Central memory CD4-positive, alpha-beta T cell (primary cell): Measurements from ENCODE around the gene HTR2A.
"Not testable (repeated sequence)": the region's sequence is repeated elsewhere in the genome, so short reads cannot be mapped to it uniquely, and the experiment has no call there.

ENCODE experiments used
- DNase-seq: peaks from one replicate; pipeline ENCODE4 v3.0.0; 2022

The HTR2A gene

DNA sequence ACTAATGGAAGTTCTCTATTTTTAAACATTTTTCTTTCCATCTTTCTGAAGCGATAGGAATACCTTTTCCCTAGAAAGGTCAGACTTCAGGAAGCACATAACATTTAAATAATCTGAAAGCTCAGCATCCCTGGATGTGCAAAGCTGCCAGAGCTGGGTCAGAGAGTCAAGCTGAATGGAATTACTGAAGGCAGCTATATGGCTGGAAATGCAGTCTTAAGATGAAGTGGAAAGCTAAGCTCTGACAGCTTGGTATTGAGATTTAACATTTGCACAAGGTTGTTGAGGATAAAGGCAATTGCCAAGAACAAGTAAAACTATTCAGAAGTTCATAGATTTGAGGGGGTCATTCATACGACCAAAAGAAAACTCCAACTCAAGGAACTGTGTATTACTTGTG, 28.8 kb downstream of the HTR2A start:
- no peak for DNase-seq

DNA sequence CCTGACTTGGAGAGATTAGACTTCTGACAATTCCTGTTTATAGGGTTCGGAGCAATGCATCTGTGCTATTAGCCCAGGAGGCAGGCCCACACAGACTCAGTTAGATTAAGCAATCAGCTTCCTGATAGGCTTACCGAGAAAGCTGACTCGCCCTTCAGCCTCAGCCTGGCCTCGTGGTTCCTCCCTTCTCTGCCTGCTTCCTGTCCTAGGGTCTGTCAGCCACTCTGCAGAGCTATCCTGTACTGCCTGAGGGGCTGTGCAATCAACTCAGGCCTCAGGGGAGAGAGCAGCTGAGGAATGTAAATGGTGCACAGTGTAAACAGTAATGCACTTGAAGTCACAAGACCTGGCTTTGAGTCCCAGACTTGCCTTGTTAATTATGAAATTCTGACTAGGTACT, 30.7 kb downstream of the HTR2A start:
- no peak for DNase-seq

DNA sequence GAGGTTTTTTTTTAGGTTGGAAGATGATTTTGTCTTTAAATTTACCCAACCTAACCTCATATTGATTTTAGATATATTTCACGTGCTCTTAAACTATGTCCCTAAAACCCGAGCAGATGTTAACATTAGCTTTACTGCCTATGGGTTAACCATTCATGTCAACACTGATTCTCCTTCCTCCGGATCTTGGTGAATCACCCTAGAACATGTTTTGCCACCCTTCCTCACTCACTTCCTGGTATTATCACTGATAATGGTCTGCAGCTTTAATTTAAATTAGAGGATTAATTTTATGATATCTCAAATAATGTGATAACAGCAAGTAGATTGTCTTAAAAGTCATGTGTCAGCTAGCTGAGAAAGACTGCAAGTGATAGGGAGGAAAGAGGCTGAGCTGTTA, 31.9 kb downstream of the HTR2A start:
- DNase-seq = no peak

DNA sequence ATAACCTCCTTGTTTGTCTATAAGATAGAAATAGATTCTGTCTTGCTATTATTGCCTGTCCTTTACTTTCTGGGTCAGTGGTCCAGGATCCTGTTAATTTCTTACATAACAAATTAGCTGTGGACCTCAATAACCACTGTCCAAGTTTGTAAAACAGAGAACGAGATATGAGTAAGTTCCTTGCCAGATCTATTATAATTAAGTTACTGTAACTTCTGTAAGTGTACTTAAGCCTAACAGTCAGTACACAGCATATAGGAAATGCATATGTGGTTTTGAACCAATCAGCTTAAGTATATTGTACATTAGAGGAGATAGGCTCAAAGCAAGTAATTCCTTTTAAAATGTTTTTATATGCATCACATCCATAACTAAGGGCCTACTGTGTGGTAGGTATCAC, 34.9 kb downstream of the HTR2A start:
- DNase-seq = no peak

DNA sequence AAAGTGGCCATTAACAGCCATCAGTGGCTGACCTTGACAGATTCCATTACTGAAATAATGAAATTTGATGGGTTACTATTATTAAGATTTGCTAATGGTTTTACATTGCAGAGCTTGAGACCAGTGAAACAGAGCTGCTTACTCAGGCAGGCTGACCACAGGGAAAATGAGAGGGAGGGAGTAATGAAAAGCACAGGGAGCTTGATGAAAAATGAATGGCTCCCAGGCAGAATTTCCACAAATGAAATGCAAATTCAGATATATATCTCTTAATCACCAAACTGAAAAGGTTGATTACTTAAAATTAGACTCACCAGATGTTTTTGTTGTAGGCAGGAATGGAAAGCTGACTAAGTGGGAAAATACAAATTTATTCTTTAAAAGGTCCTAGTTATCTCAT, 36.1 kb downstream of the HTR2A start:
- no peak for DNase-seq

DNA sequence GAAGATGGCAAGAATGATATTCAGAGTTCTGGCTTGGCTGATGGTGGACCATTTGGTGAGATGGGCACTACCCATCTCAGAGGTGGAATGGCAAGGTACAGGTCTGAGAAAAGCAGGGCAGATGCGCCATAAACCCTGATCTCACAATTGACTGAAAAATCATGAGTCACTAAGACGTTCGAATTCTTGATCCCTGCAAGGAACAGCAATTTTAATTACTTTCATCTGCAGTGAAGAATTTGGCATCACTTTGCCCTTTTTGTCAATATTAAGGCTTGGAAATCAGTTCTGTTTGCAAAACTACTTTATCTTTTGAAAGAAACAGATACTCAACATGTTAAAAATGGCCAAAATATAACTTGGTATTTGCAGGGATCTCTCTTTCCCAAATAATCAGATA, 38.1 kb downstream of the HTR2A start:
- no peak for DNase-seq

DNA sequence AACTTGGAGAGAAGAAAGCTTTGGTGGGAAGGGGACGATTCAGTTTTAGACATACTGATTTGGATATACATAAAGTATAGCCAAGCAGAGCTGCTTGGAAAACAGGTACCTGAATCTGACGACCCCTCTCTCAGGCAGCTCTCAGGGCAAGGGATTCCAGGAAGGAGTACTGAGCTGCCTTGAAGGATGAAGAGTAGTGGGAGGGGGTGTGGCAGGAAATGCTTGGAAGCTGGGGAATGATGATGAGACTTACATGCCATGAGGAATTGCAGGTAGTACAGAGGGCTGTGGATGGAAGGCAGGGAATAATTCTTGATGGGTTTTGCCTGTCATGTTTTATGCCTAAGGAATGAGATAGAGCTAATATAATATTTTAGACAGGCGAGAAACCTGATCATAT, 38.7 kb downstream of the HTR2A start:
- no peak for DNase-seq

DNA sequence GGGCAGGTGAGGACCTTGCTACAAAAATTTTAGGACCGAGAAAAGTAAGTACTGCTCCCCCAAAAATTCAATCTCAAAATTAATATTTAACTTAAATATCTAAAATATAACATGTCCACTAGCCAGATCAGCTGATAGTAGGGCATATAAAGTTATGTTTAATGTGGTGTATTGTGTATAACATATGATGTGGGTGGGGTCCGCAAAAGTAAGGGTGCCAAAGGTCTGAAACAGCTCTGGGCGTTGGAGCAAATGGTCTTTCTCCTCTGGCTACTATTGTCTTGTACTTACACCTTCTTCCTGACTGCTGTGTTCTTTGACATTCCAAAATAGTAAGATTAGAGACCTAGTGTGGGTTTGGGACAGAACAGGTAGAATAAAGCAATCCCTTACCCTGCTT, 41.2 kb downstream of the HTR2A start:
- no peak for DNase-seq

DNA sequence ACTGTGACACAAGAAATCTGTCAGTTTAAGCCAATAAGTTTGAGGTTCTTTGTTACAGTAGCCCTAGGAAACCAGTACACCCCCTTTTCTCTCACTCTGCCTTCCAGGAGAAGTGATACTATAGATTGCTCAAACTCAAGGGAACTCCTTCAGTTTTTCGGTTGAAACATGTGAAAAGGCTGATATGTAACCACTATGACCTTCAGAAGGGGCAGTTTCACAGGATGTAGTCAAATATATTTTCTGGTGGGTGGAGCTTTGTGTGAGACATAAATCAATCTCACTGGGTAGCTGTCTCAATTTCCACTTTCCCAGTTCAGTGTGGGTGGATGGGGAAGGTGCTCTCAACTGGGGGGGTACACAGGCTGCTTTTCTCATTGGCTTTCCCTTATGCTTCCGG, 41.7 kb downstream of the HTR2A start:
- no peak for DNase-seq

DNA sequence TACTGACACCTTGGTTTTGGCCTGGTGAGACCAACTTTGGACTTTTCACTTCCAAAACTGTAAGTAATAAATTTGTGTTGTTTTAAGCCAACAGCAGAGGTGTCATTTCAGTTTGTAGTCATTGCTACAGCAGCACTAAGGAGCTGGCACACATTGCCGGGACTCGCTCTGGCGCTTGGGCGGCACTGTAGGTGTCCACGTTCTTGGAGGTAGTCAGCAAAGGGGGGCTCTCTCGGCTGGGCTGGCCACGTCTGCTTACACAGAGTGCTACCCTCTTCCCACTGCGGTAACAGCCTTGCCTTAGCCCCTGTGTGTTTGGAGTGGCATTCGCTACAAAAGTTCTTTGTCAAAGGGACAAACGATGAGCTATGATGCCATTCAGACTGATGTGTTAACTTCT, 44.7 kb downstream of the HTR2A start:
- DNase-seq = no peak

DNA sequence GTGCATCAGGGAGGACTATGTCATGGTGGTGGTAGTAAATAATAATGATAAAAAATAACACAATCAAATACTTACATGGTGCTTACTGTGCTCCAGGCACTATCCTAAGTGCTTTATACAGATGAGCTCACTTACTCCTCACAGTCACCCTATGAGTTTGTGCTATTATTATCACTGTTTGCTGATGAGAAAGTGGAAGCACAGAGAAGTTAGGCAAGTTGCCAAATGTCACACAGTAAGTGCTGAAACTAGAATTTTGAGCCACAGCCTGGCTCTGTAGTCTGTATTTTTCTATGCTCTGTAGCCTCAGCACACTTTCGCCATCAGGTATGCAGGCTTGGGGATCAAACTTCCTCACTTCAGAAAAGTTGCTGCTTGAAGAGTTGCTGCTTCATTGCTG, 46.6 kb downstream of the HTR2A start:
- DNase-seq = no peak

DNA sequence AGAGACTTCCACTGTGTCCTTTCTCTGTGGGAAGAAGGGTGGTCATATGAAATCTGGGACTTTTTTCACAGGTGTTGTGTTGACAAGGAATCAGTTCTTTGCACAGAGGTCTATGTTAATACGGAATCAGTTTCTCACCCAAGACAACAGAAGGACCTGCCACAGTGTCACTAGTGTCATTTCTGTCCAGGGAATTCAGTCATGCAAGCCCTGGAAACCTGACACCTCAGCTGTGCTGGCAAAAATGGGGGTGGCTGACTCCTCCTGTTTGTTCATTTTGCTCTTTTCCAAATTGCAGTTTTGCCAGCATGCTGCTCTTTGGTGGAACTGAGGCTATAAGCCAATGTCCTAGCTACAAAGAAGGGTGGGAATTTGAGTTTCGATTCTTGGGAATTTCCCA, 50.1 kb downstream of the HTR2A start:
- no peak for DNase-seq

DNA sequence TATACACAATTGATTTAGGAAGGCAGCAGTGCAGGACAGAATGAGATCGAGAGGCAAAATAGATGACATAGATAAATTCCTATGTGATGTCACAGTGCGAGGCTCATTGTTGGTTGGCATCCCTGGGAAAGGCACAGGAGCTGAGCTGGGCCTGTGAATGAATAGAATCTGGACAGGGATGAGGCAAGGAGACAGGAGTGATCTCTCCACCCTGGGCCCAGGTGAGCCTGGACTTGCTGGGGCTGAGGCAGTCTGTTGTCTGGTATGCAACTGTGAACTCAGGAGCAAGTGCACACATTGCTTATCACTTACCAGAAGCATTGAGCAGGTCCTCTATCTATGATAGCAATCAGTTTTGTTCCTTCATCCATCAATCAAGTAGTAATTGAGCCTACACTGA, 51.7 kb downstream of the HTR2A start:
- no peak for DNase-seq

DNA sequence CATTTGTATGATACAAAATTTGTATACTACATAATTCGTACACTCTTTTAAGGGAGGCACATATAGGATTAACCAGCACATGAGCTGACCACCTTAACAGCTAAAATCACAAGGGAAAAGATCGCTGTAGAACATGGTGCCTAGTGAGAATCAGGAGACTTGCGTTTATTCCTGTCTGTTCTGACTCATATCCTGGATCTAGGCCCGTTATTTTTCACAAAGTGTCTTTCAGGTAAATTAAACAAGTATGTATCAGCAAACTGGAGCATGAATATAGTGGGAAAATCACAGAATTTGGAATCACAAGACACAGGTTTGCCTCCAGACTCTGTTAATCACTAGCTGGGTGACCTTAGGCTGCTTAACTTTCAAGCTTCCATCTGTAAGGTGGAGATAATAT, 52.4 kb downstream of the HTR2A start:
- no peak for DNase-seq

DNA sequence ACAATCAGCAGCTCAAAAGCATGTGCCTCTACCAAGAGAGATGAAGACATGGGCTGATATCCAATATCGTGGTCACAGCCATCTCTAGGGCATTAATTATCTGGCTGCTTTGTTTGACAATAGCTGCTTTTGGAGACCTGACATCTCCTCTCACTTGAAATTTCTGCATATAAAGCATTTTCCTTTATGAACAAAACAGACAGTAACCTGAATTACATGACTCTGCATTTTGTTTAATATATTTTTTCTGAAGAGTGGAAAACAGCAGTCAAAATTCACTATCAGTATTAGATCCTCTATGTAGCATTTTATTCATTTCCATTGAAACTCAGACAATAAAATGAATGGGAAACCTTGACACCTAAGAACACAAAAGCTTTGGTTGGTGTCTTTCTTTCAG, 57.5 kb downstream of the HTR2A start:
- no peak for DNase-seq

DNA sequence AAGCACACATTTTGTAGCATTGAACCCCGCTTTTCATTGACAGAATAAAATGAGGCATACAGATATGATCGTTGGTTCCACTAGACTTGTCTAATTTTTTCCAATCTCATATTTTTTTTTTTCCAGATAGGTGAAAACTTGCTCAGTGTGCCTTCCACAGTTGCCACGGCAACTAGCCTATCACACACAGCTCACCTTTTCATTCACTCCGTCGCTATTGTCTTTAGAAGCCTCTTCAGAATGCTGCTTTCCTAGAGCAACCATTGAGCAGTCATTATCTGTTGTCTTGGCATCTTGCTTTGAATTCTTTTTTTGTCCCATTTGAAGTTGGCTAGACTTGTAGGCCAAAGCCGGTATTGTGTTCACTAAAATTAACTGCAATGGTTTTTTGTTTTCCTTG, 62.2 kb downstream of the HTR2A start:
- no peak for DNase-seq

DNA sequence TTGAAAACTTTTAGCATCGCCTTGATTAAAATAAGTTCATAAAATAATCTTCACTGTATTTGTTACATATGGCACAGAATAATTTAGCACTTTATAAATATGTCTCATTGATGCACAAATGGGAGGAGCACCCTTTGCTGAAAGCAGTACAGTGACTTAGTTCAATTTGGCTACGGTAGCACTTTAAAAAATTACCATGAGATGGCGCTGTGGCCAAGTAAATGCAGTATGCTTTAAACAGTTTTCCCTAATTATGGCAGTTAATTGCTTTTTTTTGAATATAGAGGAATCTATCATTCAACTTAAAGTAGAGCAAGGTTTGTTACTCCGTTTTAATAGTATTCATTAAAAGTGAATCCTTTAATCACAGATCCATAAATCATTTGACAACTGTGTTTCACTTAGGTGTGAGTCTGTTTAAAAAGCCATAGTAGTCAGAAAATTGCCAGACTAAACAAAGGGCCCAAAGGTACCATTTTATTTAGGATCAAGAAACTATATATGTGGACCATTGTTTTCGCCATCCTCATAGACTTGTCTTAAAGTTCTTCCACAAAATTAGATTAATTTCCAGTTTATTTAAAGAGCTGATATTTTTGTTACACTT, 65.2 kb downstream of the HTR2A start:
- no peak for DNase-seq

DNA sequence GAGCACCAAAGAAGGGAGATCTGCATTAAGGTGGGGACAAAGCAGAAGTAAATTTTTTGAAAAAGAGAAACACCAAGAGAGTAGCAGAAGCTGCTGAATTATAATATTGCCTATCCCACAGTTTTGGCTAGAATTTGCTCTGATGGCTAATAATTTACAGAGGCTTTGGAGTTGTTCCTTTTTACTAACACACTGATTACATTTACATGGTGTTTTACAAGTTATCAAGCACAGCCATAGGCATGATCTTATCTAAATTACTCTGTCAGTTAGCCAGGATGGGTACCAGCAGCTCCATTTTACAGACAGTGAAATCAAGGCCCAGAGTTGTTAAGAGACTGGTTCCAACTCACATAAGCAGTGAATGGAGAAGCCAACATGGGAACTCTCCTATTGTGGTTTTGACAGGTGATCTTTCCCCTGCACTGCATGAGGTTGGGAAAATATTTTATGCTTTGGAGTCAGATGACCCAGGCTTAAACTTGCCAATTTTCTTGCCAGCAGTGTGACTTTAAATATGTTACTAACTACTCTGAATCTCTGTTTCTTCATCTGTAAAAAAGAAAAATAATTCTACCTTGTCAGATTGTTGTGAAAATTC, 66.3 kb downstream of the HTR2A start:
- no peak for DNase-seq

DNA sequence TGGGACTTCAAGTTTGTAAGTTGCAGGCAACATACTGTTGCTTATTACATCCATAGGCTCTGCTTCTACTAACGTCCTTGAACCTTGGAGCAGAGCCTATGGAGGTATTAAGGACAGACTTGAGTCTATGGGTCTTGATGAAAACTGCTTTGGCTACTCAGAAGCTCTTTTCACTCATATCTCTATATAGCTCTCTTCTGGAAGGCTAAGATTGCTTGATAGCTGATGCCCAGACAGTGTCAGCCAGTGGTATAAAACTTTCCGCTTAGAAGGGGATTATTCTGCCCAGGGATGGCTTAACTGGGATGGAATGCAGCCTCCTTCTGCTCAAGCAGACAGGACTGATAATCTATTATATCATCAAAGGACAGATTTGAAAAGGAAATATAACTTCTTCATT, 74.3 kb downstream of the HTR2A start:
- DNase-seq = no peak

DNA sequence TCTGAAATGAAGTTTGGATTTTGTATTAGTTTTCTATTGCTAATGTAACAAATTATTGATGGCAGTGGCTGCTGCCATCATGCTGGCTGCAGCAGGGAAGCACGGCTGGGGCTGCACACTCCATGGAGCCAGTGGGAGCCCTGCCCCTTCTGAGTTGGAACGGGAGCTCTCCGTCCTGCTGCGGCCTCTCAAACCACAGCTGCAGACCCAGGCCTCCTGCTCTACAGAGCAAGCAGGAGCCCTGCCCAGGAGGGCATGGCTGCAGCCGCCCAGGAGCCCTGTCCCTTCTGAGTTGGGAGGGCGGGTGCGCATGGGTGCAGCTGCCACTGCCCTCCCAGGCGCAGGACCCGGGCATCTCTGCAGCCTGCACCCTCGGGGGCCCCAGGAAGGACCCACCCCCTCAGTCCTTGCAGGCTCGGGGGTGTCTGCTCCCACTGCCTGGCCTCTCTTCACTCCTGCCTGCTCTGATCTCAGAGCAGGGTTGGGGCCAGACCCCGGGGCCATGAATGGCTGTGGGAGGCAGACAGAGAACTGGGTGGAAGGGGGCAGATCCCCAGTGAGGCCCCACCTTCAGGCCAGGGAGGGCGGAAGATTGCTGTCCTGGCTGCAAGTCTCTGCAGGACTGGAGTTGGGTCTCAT, 78.9 kb downstream of the HTR2A start:
- no peak for DNase-seq

DNA sequence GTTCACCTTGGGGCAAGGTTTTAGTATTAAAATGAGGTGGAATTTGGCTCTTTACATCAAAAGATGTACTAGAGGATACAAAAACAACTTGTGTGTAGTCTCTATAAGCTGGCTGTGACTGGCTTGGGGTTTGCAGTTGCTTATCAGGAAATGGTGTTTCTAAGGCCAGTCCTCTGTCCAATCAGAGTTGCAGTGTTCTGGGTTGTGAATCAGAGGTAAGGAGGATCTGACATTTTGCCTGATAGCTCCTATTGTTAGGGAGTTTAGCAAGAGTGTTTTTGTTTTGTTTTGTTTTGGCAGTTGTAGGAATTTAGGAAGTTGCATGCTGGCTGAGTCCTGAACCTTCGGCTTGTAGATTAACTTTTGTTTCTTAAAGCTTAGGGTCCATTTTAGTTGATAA, 79.8 kb downstream of the HTR2A start:
- DNase-seq = no peak

DNA sequence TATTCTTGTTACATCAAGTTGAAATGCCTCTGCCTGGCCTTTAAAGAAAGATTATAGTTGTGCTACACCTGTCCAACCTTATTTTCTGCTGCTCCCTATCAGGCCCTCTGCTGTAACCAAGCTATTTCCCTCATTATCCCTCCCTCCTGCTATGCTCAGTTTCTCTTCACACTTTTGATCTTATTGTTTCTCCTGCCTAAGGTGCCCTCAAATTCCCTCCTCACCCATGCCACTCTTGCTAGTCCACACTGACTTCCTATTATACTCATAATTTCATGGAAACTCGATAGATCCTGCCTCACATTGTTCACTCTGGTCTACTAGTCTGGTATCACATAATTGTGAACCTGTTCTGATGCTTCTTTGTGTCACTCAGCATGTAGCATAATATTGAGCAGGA, 80.5 kb downstream of the HTR2A start:
- DNase-seq = no peak

DNA sequence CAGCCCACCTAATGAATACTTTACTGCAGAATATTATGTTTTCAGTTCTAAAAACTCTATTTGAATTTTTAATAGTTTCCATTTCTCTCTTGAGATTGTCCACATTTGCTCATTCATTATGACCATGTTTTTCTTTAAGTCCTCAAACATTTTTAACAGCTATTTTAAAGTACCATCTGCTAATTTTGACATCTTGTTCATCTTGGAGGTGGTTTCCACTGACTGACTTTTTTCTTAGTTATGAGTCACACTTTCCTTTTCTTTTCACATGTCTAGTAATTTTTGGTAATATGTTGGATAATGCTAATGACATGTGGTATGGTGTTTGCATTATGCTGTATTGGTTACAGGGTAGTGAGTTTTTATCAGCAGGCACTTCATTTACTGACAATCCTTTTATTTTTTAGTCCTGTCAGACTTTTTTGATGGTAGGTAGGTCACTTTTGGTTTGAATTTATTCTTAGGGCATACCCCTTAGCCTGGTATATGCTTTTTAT, 84.5 kb downstream of the HTR2A start:
- no peak for DNase-seq

DNA sequence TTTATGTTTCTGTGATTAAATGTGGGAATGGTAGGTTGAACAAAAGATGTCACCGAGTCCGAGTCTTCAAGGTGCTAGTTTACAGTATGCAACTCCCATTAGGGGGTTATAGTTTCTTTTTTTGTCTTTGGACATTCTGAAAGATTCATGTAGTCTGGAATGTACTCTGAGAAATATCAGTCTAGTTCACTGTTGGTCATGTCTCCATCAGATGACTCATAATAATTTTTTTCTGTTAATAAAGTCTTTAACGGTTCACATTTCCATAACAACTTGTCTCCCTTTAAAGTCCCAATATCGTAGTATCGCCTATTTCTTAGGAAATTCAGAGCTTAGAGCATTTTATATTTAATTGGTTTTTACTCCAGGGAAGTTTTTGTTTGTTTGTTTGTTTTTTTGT, 86.4 kb downstream of the HTR2A start:
- DNase-seq = no peak

DNA sequence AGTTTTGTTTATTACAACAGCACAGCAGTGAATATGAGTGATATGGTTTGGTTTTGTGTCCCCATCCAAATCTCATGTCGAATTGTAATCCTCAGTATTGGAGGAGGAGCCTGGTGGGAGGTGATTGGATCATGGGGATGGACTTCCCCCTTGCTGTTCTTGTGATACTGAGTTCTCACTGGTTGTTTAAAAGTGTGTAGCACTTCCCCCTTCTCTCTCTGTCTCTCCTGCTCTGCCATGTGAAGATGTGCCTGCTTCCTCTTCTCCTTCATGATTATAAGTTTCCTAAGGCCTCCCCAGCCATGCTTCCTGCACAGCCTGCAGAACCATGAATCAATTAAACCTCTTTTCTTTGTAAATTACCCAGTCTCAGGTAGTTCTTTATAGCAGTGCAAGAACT, 91.9 kb downstream of the HTR2A start:
- DNase-seq = not testable (repeated sequence)
